ENCODE measurements around the gene DCAF4L1. TPM values are rescaled to one million over a fixed set of nuclear protein-coding genes. Genes with fewer than 3 reads are reported as not detected.

DCAF4L1 gene
- total and polyA plus RNA-seq, 4 donors: 0.05 to 0.48 (median 0.30) TPM

GRCh38 chr4:41976775-41977516 lies 4.6 kb upstream of the DCAF4L1 start:
- H3K36me3 ChIP-seq (ENCODE audit: control insufficient read depth in 1 of 2, insufficient read depth in 2 of 2, low read length in 1 of 2): no peaks in the 10 kb centered on the region
- ATAC-seq (ENCODE audit: low FRiP score): no peak
- H3K9me3 ChIP-seq (ENCODE audit: control insufficient read depth, low read length): no peaks in the 10 kb centered on the region
- no peak overlapping the region for H3K27ac ChIP-seq (ENCODE audit: low read depth in 1 of 2, low read length in 2 of 2)
- no peaks in the 10 kb centered on the region for H3K27me3 ChIP-seq (ENCODE audit: control insufficient read depth in 1 of 2, insufficient read depth in 2 of 2, low read length in 1 of 2)
- intact Hi-C loops (cut with DNase I): no loop called here
- WGBS, 2 donors: 60 to 64% methylated on average over 1 of the region's 1 CpG
- H3K4me1 ChIP-seq (ENCODE audit: control insufficient read depth in 1 of 2, insufficient read depth in 2 of 2, low read length in 2 of 2): no peaks in the 10 kb centered on the region
- DNase-seq: no peak
- no peak overlapping the region for H3K4me3 ChIP-seq (ENCODE audit: low read length in 2 of 2)

DNA sequence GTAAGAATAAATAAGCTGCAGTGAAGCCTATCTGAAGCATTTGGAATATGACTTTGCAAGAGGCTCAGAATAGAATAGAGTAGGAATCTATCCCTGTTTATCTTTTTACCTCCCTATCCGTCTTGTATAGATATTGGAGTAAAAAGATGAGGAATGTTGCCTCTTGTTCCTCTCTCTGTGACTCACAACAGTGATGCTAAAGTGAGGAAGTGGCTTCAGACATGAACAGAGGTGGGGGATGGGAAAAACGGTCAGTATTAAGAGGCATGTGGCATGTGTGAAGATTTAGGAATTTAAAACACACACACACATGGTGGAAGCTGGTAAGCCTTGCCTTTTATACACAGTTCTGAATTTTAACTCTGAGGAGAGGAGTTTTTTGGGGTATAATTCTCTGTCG lies 3.8 kb upstream of the DCAF4L1 start:
- H3K27ac ChIP-seq (ENCODE audit: low read depth in 1 of 2, low read length in 2 of 2): no peak overlapping the region
- DNase-seq (no peak), ATAC-seq (ENCODE audit: low FRiP score) (no peak)
- no peak overlapping the region for H3K4me3 ChIP-seq (ENCODE audit: low read length in 2 of 2)
- no peaks in the 10 kb centered on the region for H3K4me1 ChIP-seq (ENCODE audit: control insufficient read depth in 1 of 2, insufficient read depth in 2 of 2, low read length in 2 of 2)
- H3K9me3 ChIP-seq (ENCODE audit: control insufficient read depth, low read length): no peaks in the 10 kb centered on the region
- WGBS, 2 donors: 36% methylated on average over 3 of the region's 3 CpGs
- no peaks in the 10 kb centered on the region for H3K27me3 ChIP-seq (ENCODE audit: control insufficient read depth in 1 of 2, insufficient read depth in 2 of 2, low read length in 1 of 2)
- no peaks in the 10 kb centered on the region for H3K36me3 ChIP-seq (ENCODE audit: control insufficient read depth in 1 of 2, insufficient read depth in 2 of 2, low read length in 1 of 2)
- intact Hi-C loops (cut with DNase I): no loop called here

- ATAC-seq (ENCODE audit: low FRiP score): no peak
- Histone ChIP-seq H3K27ac (ENCODE audit: low read depth in 1 of 2, low read length in 2 of 2) (no peak overlapping the region), H3K4me1 (ENCODE audit: control insufficient read depth in 1 of 2, insufficient read depth in 2 of 2, low read length in 2 of 2) (no peaks in the 10 kb centered on the region), H3K36me3 (ENCODE audit: control insufficient read depth in 1 of 2, insufficient read depth in 2 of 2, low read length in 1 of 2) (no peaks in the 10 kb centered on the region), H3K4me3 (ENCODE audit: low read length in 2 of 2) (no peak overlapping the region), H3K9me3 (ENCODE audit: control insufficient read depth, low read length) (no peaks in the 10 kb centered on the region), H3K27me3 (ENCODE audit: control insufficient read depth in 1 of 2, insufficient read depth in 2 of 2, low read length in 1 of 2) (no peaks in the 10 kb centered on the region)
- DNase-seq: no peak
- intact Hi-C loops (cut with DNase I): no loop called here
- 92 to 93% methylated on average over 22 of the region's 22 CpGs for WGBS, 2 donors
Measured at GRCh38 chr4:41982716-41983115, 1.2 kb downstream of the DCAF4L1 start.

- no peak overlapping the region for H3K27ac ChIP-seq (ENCODE audit: low read depth in 1 of 2, low read length in 2 of 2)
- 15 to 33% methylated on average over 1 of the region's 1 CpG for WGBS, 2 donors
- DNase-seq (no peak), ATAC-seq (ENCODE audit: low FRiP score) (no peak)
- intact Hi-C loops (cut with DNase I): no loop called here
- H3K4me3 ChIP-seq (ENCODE audit: low read length in 2 of 2): no peak overlapping the region
- no peaks in the 10 kb centered on the region for H3K9me3 ChIP-seq (ENCODE audit: control insufficient read depth, low read length)
- no peaks in the 10 kb centered on the region for H3K27me3 ChIP-seq (ENCODE audit: control insufficient read depth in 1 of 2, insufficient read depth in 2 of 2, low read length in 1 of 2)
- H3K4me1 ChIP-seq (ENCODE audit: control insufficient read depth in 1 of 2, insufficient read depth in 2 of 2, low read length in 2 of 2): peaks cover 0 to 1% of the 10 kb centered on the region in 2 donors
- H3K36me3 ChIP-seq (ENCODE audit: control insufficient read depth in 1 of 2, insufficient read depth in 2 of 2, low read length in 1 of 2): no peaks in the 10 kb centered on the region
Measured at GRCh38 chr4:41985151-41985550, 3.6 kb downstream of the DCAF4L1 start.

- peak; percentile 52 for ATAC-seq (ENCODE audit: low FRiP score)
Measured at GRCh38 chr4:41989994-41990364, 8.4 kb downstream of the DCAF4L1 start.

GRCh38 chr4:41990365-41991111 lies 9.0 kb downstream of the DCAF4L1 start, which contains the start of gene SLC30A9:
SLC30A9 (plus strand) TSS chr4:41990530; CDS start chr4:41990652, 122 bp downstream.
- no peaks in the 10 kb centered on the region for H3K9me3 ChIP-seq (ENCODE audit: control insufficient read depth, low read length)
- DNase-seq (peak; percentile 96 to 97), ATAC-seq (ENCODE audit: low FRiP score) (peak; percentile 99)
- peak within 1 kb of the TSS; percentile 60 to 81 for H3K4me3 ChIP-seq (ENCODE audit: low read length in 2 of 2)
- WGBS, 2 donors: 0% methylated on average over 54 to 64 of the region's 64 CpGs
- peak within 1 kb of the TSS in 1 of 2 donors; percentile 14 for H3K27ac ChIP-seq (ENCODE audit: low read depth in 1 of 2, low read length in 2 of 2)
- H3K4me1 ChIP-seq (ENCODE audit: control insufficient read depth in 1 of 2, insufficient read depth in 2 of 2, low read length in 2 of 2): peaks cover 3 to 4% of the 10 kb centered on the region in 2 donors
- H3K36me3 ChIP-seq (ENCODE audit: control insufficient read depth in 1 of 2, insufficient read depth in 2 of 2, low read length in 1 of 2): no peaks in the 10 kb centered on the region
- intact Hi-C loops (cut with DNase I): loop anchor here in 1 of 2 donors (2.0 kb wide), 1 partner anchor 56 kb away; the partner anchor contains the start of gene TMEM33
- no peaks in the 10 kb centered on the region for H3K27me3 ChIP-seq (ENCODE audit: control insufficient read depth in 1 of 2, insufficient read depth in 2 of 2, low read length in 1 of 2)

More at GRCh38 chr4:41989994-41990364, 8.4 kb downstream of the DCAF4L1 start:
- Histone ChIP-seq H3K27me3 (ENCODE audit: control insufficient read depth in 1 of 2, insufficient read depth in 2 of 2, low read length in 1 of 2) (no peaks in the 10 kb centered on the region), H3K9me3 (ENCODE audit: control insufficient read depth, low read length) (no peaks in the 10 kb centered on the region), H3K27ac (ENCODE audit: low read depth in 1 of 2, low read length in 2 of 2) (peak overlapping the region in 1 of 2 donors; percentile 14), H3K4me1 (ENCODE audit: control insufficient read depth in 1 of 2, insufficient read depth in 2 of 2, low read length in 2 of 2) (peaks cover 3 to 4% of the 10 kb centered on the region in 2 donors), H3K36me3 (ENCODE audit: control insufficient read depth in 1 of 2, insufficient read depth in 2 of 2, low read length in 1 of 2) (no peaks in the 10 kb centered on the region), H3K4me3 (ENCODE audit: low read length in 2 of 2) (peak overlapping the region; percentile 60 to 72)
- no peak for DNase-seq
- 0 to 1% methylated on average over 12 of the region's 12 CpGs for WGBS, 2 donors
- intact Hi-C loops (cut with DNase I): loop anchor here in 1 of 2 donors (2.0 kb wide), 1 partner anchor 55 kb away; the partner anchor contains the start of gene TMEM33

DNA sequence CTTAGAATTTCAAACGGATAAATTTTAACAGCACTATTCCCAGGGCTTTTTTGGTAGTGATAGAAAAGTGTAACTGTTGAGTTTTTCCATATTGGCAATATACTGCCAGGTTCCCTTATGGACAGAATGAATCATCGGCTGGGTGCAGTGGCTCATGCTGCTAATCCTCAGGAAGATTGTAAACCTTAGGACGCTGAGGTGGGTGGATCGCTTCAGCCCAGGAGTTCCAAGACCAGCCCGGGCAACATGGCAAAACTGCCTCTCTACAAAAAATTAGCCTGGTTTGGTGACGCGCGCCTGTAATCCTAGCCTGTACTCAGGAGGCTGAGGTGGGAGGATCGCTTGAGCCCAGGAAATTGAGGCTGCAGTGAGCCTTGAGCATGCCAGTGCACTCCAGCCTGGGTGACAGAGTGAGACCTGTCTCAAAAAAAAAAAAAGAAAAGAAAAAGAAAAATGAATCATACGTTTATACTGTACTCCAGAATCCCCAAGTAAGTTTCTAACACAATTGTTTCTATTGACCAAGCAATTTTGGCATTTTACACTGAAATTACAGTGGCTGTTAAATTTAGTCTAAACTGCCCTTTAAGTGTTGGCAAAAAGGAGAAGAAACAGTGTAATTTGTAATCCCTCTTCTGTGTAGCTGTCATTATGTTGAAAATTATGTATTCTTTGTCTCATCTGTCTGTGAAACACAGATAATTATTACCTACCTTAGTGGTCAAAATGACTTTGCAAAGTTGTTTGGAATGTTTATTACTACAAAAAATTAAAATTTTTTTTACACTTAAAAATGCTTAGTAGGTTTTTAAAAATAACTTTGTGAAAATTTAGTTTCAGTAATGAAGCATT lies 10.6 kb downstream of the DCAF4L1 start:
- no peak overlapping the region for H3K4me3 ChIP-seq (ENCODE audit: low read length in 2 of 2)
- intact Hi-C loops (cut with DNase I): loop anchor here in 1 of 2 donors (2.0 kb wide), 1 partner anchor 57 kb away; the partner anchor contains the start of gene TMEM33

More for the DNA sequence above, 10.6 kb downstream of the DCAF4L1 start:
- Histone ChIP-seq H3K27me3 (ENCODE audit: control insufficient read depth in 1 of 2, insufficient read depth in 2 of 2, low read length in 1 of 2) (no peaks in the 10 kb centered on the region), H3K36me3 (ENCODE audit: control insufficient read depth in 1 of 2, insufficient read depth in 2 of 2, low read length in 1 of 2) (no peaks in the 10 kb centered on the region), H3K9me3 (ENCODE audit: control insufficient read depth, low read length) (no peaks in the 10 kb centered on the region), H3K4me1 (ENCODE audit: control insufficient read depth in 1 of 2, insufficient read depth in 2 of 2, low read length in 2 of 2) (peaks cover 3 to 4% of the 10 kb centered on the region in 2 donors), H3K27ac (ENCODE audit: low read depth in 1 of 2, low read length in 2 of 2) (no peak overlapping the region)
- DNase-seq (no peak), ATAC-seq (ENCODE audit: low FRiP score) (no peak)
- WGBS, 2 donors: 87% methylated on average over 10 of the region's 10 CpGs
